Stimulated activated naive B cell treated with anti-CD40 and anti-IgM and Interleukin-4, amounts not matched to agents 10 μg/mL and 1 μg/mL and 100 μg/mL, for 72 hours (primary cell): ENCODE data around the gene MRPS23.
"Not testable (repeated sequence)": the region's sequence is repeated elsewhere in the genome, so short reads cannot be mapped to it uniquely, and the experiment has no call there.

Experiments
- ATAC-seq, 2 donors: fragments of 150-1000 bp; cut with Tn5 transposase; replicated peaks; 2 replicates each; pipeline ENCODE4 v1.10.0; 2021; ENCODE audit warnings: moderate library complexity in 1 of 2
- DNase-seq: peaks from one replicate; pipeline ENCODE4 v3.0.0; 2021
- H3K27ac Mint-ChIP-seq: one replicate; pipeline ENCODE4 v1.8.0; 2022; ENCODE audit warnings: mild to moderate bottlenecking, mixed read lengths
- H3K27me3 Mint-ChIP-seq, 2 donors: one replicate each; pipeline ENCODE4 v1.8.0; 2022; ENCODE audit warnings: mixed read lengths in 2 of 2
- H3K36me3 Mint-ChIP-seq, 2 donors: one replicate each; pipeline ENCODE4 v1.8.0; 2022; ENCODE audit warnings: mixed read lengths in 2 of 2, mild to moderate bottlenecking in 1 of 2
- H3K4me1 Mint-ChIP-seq, 2 donors: one replicate each; pipeline ENCODE4 v1.8.0; 2022; ENCODE audit warnings: mixed read lengths in 2 of 2, mild to moderate bottlenecking in 1 of 2
- H3K4me3 Mint-ChIP-seq, 2 donors: one replicate each; pipeline ENCODE4 v1.8.0; 2022; ENCODE audit warnings: mild to moderate bottlenecking in 2 of 2, mixed read lengths in 2 of 2, moderate library complexity in 1 of 2
- H3K9me3 Mint-ChIP-seq, 2 donors: one replicate each; pipeline ENCODE4 v1.8.0; 2022; ENCODE audit warnings: mixed read lengths in 2 of 2, mild to moderate bottlenecking in 1 of 2

The MRPS23 gene

DNA sequence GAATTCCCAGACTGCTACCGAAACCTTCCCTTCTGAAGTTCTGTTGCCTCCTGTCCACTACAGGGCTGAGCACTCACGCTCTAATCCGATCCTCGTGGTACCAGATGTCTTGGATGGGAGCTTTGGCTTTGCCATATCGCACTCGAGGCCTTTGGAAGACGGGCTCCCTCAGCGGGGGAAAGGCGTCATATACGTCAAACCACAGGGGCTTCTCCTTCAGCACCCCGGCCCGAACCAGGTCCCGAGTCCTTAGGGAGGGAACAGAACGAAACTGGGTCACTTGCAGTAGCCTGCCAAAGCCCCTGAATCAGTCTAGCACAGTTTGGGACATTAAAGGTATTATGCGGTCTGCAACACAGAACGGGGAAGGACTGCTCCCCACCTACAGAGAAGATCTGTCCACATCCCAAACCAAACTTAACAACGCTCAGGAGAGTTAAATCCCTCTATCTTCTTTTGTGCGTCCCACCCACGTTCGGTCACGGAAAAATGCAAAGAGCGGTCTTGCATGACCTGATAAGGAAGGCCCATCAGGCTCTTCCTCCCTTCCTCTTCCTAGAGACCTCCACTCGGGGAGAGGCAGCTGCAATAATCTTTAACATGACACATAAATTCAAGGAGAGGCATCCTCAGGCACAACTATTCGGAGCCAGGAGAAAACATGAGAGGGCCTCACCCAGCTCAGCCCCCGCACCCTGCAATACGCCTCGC is 526 bp downstream of the MRPS23 start:
- H3K4me3 Mint-ChIP-seq: peak overlapping the region; percentile 89 to 92
- peak overlapping the region; percentile 96 for H3K27ac Mint-ChIP-seq
- peaks cover 9 to 18% of the 10 kb centered on the region in 2 donors for H3K36me3 Mint-ChIP-seq
- H3K4me1 Mint-ChIP-seq: peaks cover 15 to 36% of the 10 kb centered on the region in 2 donors
- no peaks in the 10 kb centered on the region for H3K9me3 Mint-ChIP-seq
- no peaks in the 10 kb centered on the region for H3K27me3 Mint-ChIP-seq
- no peak for DNase-seq
- peak in 1 of 2 donors; percentile 45 for ATAC-seq

DNA sequence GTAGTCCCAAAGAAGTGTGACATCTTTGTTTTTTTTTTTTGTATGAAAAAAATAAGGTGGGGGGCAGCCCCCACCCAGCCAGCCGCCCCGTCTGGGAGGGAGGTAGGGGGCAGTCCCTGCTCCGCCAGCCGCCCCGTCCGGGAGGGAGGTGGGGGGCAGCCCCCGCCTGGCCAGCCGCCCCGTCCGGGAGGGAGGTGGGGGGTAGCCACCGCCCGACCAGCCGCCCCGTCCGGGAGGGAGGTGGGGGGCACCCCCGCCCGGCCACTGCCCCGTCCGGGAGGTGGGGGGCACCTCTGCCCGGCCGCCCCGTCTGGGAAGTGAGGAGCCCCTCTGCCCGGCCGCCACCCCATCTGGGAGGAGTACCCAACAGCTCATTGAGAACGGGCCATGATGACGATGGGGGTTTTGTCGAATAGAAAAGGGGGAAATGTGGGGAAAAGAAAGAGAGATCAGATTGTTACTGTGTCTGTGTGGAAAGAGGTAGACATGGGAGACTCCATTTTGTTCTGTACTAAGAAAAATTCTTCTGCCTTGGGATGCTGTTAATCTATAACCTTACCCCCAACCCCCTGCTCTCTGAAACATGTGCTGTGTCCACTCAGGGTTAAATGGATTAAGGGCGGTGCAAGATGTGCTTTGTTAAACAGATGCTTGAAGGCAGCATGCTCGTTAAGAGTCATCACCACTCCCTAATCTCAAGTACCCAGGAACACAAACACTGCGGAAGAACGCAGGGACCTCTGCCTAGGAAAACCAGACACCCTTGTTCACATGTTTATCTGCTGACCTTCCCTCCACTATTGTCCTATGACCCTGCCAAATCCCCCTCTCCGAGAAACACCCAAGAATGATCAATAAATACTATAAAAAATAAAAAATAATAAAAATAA is 3.5 kb downstream of the MRPS23 start:
- not testable (repeated sequence) for H3K4me3 Mint-ChIP-seq, H3K9me3 Mint-ChIP-seq, DNase-seq, H3K27ac Mint-ChIP-seq, H3K27me3 Mint-ChIP-seq, ATAC-seq
- Mint-ChIP-seq H3K4me1 (peaks cover 11 to 29% of the 10 kb centered on the region in 2 donors), H3K36me3 (peaks cover 15 to 26% of the 10 kb centered on the region in 2 donors)

DNA sequence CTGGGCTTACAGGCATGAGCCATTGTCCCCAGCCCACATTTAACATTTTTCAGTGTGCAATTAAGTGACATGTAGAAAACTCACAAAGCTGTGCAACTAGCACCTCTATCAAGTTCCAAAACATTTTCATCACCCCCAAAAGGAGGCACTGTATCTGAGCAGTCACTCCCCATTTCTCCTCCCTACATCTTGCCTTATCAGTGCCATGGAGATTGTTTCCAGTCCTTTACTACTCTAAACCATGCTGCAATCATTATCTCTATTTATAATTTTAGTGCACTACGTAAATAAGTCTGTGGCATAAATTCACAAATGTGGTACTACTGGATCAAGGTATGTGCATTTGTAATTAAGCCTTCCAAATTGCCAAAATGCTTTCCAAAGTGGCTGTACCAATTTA is 7.6 kb downstream of the MRPS23 start:
- H3K4me3 Mint-ChIP-seq: no peak overlapping the region
- DNase-seq (no peak), ATAC-seq (no peak)
- no peak overlapping the region for H3K27ac Mint-ChIP-seq
- no peaks in the 10 kb centered on the region for H3K9me3 Mint-ChIP-seq
- peaks cover 22 to 24% of the 10 kb centered on the region in 2 donors for H3K36me3 Mint-ChIP-seq
- no peaks in the 10 kb centered on the region for H3K27me3 Mint-ChIP-seq
- H3K4me1 Mint-ChIP-seq: peaks cover 0 to 3% of the 10 kb centered on the region in 2 donors

DNA sequence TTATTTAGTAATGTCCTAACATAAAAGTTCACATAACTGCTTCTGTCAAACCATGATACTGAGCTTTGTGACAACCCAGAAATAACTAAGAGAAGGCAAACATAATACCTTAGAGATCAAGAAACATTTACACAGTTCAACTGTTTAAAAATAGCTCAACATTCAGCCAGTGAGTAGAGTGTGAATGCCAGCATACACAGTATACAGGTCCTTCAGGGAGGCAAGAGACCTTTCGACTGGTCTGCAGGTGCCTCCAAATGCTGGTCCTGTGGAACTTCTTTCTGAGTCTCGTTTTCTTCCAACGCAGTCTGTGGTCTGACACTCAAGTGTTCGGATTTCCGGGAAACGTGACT is 10.3 kb downstream of the MRPS23 start:
- DNase-seq (no peak), ATAC-seq (no peak)
- Mint-ChIP-seq H3K4me1 (no peaks in the 10 kb centered on the region), H3K4me3 (no peak overlapping the region), H3K27me3 (no peaks in the 10 kb centered on the region), H3K36me3 (peaks cover 25 to 29% of the 10 kb centered on the region in 2 donors), H3K27ac (no peak overlapping the region), H3K9me3 (no peaks in the 10 kb centered on the region)

DNA sequence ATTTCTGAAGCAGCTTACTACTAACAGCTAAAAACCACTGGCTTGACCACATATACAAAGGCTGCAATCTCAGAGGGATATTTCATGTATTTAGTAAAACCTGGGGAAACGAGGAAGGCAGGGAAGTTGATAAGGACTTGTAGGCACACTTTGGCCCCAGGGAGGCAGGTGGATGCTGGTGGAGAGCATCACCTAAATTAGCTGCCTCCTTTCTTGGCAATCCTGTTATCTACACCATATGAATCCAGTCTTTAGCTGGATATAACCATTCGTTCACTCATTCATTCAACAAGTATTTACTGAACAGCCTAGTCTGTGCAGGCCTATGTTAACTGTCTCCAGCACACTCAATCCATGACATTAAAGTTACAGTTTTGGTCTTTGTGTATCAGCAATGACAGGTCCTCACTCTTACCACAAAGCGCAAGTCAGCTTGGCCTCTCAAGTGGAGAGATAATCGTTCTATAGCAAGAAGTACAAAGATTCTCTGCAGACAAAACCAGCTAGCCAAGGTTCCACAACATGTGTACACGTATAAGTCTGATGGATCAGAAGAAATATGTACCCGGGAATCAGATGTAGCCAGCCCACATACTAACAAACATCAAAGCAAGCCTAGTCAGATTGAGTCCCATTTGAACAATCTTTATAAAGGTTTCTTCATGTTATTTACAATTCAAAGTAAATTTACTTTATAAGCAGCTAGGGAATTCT is 10.8 kb downstream of the MRPS23 start:
- Mint-ChIP-seq H3K4me1 (peaks cover 4 to 5% of the 10 kb centered on the region in 2 donors), H3K27me3 (no peaks in the 10 kb centered on the region), H3K27ac (no peak overlapping the region), H3K9me3 (no peaks in the 10 kb centered on the region), H3K36me3 (peaks cover 29 to 33% of the 10 kb centered on the region in 2 donors), H3K4me3 (no peak overlapping the region)
- no peak for DNase-seq
- ATAC-seq: no peak

DNA sequence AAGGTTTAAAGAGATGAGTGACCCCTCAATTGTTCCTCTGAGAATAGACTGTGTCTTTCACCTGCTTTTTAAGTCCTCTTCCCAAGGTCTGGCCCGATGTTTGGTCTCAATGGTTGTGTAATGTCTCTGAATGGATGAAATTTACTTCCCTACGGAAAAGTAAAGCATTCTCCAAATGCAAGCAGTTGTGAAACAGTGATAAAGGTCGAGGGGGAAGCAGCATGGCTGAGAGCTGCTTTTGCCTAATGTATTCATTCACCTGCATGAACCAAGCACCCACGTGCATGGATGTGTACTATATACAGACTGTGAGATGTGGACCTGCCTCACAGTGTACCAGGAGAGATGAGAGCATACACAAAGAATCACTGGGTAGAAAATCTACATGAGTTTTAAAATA is 11.4 kb downstream of the MRPS23 start:
- Mint-ChIP-seq H3K4me3 (no peak overlapping the region), H3K9me3 (no peaks in the 10 kb centered on the region), H3K27ac (no peak overlapping the region), H3K4me1 (peaks cover 4 to 7% of the 10 kb centered on the region in 2 donors), H3K36me3 (peaks cover 29 to 31% of the 10 kb centered on the region in 2 donors), H3K27me3 (no peaks in the 10 kb centered on the region)
- ATAC-seq: no peak
- DNase-seq: no peak

DNA sequence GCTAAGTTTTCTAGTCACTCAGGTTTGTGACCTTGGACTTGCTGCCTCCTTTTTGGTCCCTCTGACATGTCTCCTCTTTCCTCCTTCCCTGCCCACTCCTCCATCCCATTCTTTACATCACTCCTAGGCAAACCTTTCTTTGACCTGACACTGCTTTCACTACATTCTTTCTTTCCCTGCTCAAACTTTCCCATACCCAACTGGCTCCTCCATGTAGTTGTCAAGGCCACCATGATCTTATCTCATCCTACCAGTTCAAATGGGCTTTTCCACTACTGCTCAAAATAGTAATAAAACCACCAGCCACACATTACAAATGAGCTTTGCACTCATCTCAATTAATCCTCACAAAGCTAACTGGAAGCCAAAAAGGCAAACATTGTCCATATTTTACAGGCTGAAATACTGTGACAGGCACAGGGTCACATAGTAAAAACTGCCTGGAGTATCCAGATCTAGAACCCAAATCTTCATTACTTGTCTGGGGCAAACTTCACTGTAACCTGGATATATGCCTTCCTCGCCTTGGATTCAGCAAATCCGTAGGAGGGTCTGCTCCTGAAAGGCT is 14.4 kb downstream of the MRPS23 start:
- no peaks in the 10 kb centered on the region for H3K27me3 Mint-ChIP-seq
- DNase-seq (no peak), ATAC-seq (no peak)
- peaks cover 20 to 21% of the 10 kb centered on the region in 2 donors for H3K36me3 Mint-ChIP-seq
- no peaks in the 10 kb centered on the region for H3K9me3 Mint-ChIP-seq
- H3K4me1 Mint-ChIP-seq: peaks cover 4 to 7% of the 10 kb centered on the region in 2 donors
- no peak overlapping the region for H3K4me3 Mint-ChIP-seq
- no peak overlapping the region for H3K27ac Mint-ChIP-seq

DNA sequence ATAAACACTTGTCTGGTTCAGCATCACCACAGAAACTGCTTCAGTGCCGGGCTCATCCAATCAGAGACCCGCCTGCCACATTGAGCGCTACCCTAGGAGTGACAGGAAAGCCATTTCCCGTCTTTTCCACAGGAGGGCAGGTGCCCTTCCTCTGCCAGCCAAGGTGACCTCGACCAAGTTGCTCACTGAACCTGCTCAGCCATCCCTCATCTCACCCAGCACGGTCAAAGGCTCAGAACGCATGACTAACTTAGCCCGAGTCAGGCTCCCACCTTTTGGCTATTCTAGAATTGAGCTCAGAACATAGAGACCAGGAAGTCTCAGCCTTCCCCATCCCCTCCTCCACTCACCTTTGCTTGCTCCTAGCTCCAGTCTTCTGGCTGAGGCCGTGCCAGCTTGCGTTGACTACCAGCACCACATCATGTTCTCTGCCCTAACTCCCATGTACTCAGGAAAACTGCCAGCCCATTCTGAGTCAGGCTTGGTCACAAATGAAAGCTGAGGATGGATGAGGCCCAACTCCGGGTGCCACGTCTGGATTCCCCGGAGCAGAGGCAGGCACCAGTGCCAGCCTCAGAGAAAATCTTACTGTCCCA is 15.6 kb downstream of the MRPS23 start:
- H3K9me3 Mint-ChIP-seq: no peaks in the 10 kb centered on the region
- no peak overlapping the region for H3K4me3 Mint-ChIP-seq
- H3K36me3 Mint-ChIP-seq: peaks cover 20 to 21% of the 10 kb centered on the region in 2 donors
- peak overlapping the region; percentile 42 for H3K27ac Mint-ChIP-seq
- DNase-seq (no peak), ATAC-seq (no peak)
- peaks cover 4 to 7% of the 10 kb centered on the region in 2 donors for H3K4me1 Mint-ChIP-seq
- no peaks in the 10 kb centered on the region for H3K27me3 Mint-ChIP-seq

DNA sequence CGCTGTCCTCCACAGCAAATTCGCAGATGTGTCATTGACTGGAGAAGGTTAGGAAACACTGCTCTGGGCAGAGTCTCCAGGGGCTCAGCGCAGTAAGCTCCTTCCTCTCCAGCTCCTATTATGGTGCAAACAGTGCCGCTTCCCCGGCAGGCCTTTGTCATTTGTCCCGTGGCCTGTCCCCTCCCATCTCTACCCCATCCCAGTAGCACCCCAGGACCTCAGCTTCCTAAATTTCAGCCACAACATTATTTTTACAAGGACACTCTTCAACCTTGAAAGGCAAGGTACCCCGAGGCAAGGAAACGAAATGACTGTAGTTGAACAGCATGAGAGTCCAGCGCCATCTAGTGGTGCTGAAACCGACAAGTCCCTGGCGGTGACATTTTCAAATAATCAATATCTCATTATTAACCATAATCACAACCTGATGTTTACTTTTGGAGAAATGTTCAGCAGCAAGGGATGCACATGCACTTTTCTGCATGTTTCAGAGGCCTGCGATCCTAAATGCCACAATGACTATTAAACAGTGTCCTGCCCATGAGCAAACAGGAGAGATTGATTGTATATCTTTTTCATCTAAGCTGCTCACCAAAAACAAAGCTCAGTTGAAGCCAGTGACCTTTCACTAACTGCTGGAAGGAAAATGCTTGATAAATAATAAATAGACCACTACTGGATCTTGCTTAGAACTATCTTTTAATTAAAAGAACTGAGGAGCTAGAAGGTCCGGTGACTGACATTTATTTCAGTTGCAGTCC is 16.5 kb downstream of the MRPS23 start:
- Mint-ChIP-seq H3K27ac (no peak overlapping the region), H3K4me3 (no peak overlapping the region)

DNA sequence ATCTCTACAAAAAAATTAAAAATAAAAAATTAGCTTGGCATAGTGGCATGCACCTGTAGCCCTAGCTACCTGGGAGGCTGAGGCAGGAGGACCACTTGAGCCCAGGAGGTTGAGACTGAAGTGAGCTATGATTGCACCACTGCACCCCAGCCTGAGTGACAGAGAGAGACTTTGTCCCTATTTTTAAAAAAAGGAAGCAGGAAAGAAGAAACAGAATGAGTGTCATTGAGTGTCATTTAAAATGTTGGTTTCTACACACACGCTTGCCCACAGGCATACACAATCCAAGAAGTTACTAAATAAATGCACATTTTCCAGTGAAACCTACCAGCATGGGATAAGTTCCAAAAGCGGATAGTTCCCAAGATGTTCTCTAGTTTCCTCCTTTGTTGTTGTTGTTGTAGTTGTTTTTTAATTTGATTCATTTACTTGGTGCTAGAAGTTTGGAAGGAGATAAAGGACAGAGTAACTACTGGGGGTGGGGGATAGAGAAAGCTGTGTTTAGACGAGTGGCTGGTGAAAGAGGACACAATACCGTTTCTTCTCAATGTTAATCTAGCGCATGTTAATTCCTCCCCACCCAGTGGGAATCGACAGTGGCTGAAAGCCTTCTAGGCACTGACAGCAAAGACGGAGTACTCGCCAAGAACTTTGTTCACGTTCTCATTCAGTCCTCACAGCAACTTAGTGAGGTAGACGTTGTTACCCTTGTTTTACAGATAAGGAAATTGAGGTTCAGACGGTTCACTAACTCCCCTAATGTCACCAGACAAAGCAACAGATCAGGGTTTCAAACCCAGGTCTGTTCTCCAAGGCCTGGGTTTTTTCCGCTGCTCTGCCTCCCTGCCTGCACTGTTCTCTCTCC is 17.3 kb downstream of the MRPS23 start:
- Mint-ChIP-seq H3K27ac (no peak overlapping the region), H3K4me3 (no peak overlapping the region), H3K36me3 (peaks cover 15 to 17% of the 10 kb centered on the region in 2 donors), H3K9me3 (no peaks in the 10 kb centered on the region), H3K4me1 (peaks cover 4 to 7% of the 10 kb centered on the region in 2 donors), H3K27me3 (no peaks in the 10 kb centered on the region)
- no peak for DNase-seq
- ATAC-seq: peak; percentile 77 to 79

More for the DNA sequence above, 16.5 kb downstream of the MRPS23 start:
- peak; percentile 80 to 81 for ATAC-seq
- no peaks in the 10 kb centered on the region for H3K9me3 Mint-ChIP-seq
- no peaks in the 10 kb centered on the region for H3K27me3 Mint-ChIP-seq
- H3K36me3 Mint-ChIP-seq: peaks cover 17 to 18% of the 10 kb centered on the region in 2 donors
- peaks cover 4 to 7% of the 10 kb centered on the region in 2 donors for H3K4me1 Mint-ChIP-seq
- peak; percentile 44 for DNase-seq

DNA sequence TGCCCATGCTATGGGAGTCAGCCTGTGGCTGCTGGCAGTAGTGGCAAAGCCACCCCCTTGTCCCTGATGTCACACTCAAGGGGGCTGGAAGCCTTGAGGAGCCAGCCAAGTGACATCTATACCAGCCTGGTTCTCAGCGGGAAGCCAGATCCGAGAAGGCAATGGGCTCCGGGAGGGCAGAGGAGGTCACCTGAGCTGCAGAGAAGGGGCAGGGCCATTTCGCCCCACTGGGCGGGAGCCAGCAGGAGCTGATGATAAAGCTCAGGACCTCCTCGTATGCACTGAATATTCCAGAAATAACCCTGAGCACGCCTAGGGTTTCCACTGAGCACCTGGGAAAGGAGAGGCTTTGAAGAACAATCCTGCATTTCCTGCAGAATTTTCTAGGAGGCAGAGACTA is 19.0 kb downstream of the MRPS23 start:
- DNase-seq: no peak
- peaks cover 8 to 11% of the 10 kb centered on the region in 2 donors for H3K36me3 Mint-ChIP-seq
- H3K27ac Mint-ChIP-seq: no peak overlapping the region
- peaks cover 4 to 7% of the 10 kb centered on the region in 2 donors for H3K4me1 Mint-ChIP-seq
- no peak for ATAC-seq
- H3K9me3 Mint-ChIP-seq: no peaks in the 10 kb centered on the region
- H3K4me3 Mint-ChIP-seq: no peak overlapping the region
- no peaks in the 10 kb centered on the region for H3K27me3 Mint-ChIP-seq

DNA sequence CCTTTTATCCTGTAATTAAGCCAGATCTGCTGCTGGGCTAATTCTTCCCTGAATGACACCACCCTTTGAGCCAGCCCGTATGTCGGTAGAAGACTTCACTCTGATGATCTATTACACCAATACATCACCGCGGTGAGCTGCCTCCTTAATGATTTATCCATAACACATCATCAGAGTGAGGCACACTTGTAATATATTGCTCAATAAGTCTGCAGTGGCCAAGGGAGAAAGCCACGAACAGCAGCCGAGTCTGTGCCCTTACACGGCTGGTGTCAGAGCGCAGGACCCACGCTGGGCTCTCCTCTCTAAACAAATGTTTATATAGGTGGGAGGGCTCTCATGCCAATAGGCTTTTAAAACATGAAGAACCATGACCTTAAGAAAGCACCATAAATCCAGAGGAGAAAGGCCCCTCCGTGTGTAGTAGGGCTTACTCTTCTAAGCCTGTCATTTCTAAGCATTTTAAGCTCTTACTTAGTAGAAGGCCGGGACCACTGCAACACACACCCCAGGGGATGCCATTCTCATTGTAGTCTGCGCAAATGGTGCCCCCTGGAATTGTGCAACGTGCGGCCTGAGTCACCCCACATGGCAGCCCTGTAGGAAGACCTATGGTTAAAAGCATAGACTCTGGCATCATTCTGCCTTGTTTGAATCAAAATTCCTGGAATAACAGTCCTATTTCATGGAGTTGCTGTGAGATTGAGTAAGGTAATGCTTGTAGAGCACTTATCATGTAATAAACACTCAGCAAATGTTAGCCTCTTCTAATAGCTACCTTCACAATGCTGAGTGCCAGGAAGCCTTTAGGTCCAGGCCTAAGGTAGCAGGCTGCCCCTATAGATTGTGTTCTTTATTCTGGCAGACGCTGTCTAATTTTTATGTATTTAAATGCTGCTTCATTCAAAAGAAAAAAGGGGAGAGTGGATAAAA is 26.1 kb downstream of the MRPS23 start:
- H3K4me3 Mint-ChIP-seq: no peak overlapping the region

More for the DNA sequence above, 26.1 kb downstream of the MRPS23 start:
- H3K9me3 Mint-ChIP-seq: no peaks in the 10 kb centered on the region
- no peaks in the 10 kb centered on the region for H3K27me3 Mint-ChIP-seq
- no peak for ATAC-seq
- DNase-seq: no peak
- H3K27ac Mint-ChIP-seq: no peak overlapping the region
- no peaks in the 10 kb centered on the region for H3K4me1 Mint-ChIP-seq
- no peaks in the 10 kb centered on the region for H3K36me3 Mint-ChIP-seq
